CD4-positive, alpha-beta T cell treated with Interleukin-12 subunit alpha and Interleukin-12 subunit beta, for 1 hour (primary cell): Measurements from ENCODE around the gene HECTD2.
"Not testable (repeated sequence)": the region's sequence is repeated elsewhere in the genome, so short reads cannot be mapped to it uniquely, and the experiment has no call there.

ENCODE experiments used
- DNase-seq: peaks from one replicate; pipeline ENCODE4 v3.0.0-alpha.2; 2020

Gene HECTD2

DNA sequence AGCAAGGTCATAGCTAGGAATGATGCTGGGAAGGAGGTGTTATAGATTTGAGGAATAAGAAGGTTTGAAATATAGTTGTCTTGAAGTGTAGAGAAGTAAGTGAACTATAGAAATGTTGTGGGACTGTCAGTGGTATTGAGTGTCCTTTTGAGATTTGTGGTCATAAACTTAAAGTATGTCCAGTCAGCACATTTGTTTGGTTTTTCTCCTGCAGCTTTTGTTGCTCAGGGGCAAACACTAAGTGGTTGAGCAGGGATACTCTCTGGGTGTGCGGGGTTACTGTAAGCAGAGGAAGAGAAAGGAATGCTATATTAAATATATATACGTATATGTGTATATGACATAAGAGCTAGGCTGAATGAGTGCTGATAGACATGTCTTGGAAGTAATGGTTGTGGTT is 67.1 kb downstream of the HECTD2 start:
- no peak for DNase-seq

- no peak for DNase-seq
Measured at GRCh38 chr10:91479583-91479982, 69.4 kb downstream of the HECTD2 start.

DNA sequence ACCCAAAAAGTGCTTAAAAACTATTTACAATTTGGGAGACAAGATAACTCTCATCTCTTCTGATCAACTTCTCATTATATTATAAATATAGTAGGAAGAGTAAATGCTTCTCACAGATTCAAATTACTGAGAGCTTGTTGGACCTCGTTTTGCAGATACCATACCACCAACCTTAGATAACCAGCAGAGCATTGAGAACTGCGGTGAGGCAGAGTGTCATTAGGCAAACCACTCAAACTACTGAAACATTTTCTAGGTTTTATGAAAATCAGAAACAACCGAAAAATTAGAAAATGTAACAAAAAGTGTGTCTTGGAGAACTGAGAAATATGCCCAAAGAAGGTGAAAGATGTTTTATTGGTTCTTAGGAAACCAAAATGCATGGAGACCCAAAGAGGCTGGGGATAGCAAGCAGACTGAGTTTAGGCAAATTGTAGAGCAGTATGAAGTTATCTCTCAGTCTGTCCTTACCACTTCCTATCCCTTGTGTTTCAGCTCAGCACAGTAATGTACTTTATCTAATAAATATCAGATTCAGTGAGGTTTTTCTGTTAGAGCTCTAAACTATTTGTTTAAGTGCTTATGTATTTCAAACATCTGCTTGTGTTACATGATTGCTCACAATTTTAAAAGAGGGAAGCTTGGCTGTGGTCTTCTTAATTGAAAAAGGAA is 77.9 kb downstream of the HECTD2 start:
- DNase-seq, result no peak

- DNase-seq, result no peak
Measured at GRCh38 chr10:91493313-91493712, 83.2 kb downstream of the HECTD2 start.

DNA sequence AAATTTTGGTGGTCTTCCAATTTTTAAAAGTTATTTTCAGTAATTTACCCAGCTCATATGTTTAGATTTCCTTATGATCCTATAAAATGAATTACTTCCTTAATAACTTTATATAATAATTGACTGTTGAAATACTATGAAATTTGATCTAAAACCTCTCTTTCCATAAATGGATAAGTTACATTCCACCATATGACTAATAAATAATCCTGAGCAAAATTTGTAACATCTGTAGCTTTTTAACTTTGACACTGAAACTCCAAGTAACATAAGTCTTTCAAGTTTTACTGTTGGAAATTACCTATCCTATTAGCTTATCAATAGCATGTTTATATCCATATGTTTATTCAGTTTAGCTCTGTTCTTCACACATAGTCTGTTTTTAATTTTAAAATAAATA is 85.3 kb downstream of the HECTD2 start:
- DNase-seq, result no peak

- DNase-seq, result no peak
Measured at GRCh38 chr10:91496016-91496415, 85.9 kb downstream of the HECTD2 start.

- no peak for DNase-seq
Measured at GRCh38 chr10:91511549-91512330, 101.6 kb downstream of the HECTD2 start.

DNA sequence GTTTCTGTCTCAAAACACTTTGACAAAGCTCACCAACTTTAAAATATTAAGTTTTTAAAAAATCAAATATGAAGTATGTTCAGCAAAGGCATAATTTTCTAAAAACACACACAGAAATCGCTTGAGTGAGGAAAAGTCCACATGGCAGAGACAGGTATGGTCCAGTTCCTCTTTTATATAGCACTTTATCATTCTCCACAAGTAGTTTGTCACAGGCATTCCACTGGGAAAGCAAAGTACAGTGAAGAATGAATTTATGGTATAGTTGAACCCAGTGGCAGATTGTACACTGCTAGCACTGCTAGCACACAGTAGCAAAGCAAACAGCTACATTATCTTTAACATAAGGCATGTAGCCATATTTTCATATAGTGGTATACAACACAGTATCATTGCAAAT is 102.3 kb downstream of the HECTD2 start:
- DNase-seq, result no peak

GRCh38 chr10:91513598-91514424 is 103.7 kb downstream of the HECTD2 start:
- no peak for DNase-seq

DNA sequence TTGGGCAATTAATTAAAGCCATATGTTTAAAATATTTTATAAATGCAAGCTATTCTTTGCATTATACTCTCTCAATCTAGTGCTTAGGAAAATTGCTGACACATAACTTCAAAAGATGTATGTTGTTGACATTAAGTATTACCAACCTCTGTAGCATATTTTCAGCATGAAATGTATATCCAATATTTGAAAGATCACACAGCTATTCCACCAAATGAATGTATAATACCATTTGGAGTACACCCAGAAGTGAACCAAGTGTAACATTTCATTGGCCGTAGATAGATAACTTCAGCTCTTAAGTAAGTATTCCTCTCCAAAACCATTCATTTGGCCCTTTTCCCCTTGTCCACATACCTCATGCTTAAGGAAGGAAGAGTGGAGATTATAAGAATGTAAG is 104.6 kb downstream of the HECTD2 start:
- no peak for DNase-seq

- DNase-seq, result no peak
Measured at GRCh38 chr10:91517394-91517793, 107.2 kb downstream of the HECTD2 start.

DNA sequence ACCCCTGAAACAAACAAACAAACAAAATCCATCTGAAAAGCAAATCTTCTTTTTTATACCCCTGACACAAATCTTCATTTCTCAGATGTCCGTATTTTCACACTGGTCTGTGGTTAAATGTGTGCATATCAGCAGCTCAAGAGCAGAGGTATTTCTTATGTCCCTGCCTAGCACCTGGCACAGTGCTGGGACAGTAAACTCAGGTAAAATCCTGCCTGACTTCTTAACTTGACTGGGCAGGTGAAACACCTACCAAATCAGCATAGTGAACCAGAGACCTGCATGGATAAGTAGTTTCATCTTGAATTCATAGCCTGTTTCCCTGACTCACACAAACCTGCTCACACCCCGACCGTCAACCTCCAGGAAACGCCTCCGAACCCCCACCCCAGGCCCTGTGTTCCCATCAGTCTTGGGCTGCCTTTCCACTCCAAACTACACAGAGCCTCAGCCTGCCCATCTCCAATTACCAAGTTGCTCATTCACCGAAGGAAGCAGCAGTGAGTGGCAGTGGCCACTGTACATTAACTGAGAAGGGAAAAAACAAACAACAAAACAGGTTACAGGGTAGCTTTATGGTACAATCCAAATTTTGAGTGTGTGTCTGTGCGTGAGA is 109.9 kb downstream of the HECTD2 start:
- DNase-seq, result no peak

GRCh38 chr10:91520661-91521060 is 110.5 kb downstream of the HECTD2 start:
- no peak for DNase-seq

DNA sequence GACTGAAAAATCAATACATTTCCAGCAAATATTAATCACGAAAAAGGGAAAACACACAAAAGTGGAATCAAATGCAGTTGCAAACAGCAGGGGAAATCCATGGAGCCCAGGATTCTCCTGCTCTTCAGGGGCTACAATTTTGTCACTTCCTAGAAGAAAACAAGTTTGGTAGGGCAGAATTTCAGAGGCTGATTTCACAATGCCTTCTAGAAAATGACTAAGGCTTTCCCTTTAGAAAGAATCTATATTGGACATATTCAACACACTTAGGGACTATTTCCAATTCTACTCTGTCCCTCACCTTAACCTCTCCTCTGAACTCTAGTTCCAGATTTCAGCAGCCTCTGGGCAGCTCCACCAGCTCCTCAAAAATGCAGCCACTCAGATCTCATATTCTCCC is 111.3 kb downstream of the HECTD2 start:
- no peak for DNase-seq

DNA sequence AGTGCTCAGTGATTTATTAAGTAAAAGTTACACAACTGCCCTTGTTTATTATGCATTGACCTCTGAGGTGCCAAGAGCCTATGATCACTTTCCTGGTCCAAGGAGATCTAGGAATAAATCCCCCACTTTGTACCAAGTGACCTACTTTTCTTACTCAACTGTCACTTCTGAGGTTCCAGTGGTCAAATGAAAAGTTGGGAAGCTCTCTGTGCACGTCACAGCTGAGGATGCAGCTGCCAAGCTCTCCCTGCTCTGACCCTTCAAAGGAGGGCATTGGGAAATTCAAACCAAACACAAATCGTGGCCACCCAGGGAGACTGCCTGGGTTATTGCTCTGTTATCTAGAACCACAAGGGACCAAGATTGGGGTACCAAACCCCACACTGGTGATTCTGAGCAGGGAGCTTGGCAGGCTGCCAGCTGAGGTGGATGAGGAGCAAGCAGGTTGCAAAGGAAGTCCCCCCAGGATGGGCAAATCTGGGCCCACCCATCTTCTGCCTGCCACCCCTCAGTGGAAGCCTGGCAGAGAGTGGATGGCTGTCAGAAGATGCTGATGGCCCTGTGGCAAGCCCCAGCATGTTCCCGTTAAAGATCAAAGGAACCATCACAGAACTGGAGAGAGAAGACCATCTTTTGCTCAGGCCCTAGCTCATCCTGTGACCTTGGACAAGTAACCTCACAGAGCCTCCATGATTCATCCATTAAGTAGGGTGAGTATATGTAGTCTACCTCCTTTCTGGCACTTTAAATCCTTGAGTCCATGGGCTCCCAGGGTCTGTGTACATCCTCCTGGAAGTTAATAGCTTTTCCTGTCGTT is 116.0 kb downstream of the HECTD2 start:
- DNase-seq, result no peak

GRCh38 chr10:91528080-91528479 is 117.9 kb downstream of the HECTD2 start:
- DNase-seq, result no peak

DNA sequence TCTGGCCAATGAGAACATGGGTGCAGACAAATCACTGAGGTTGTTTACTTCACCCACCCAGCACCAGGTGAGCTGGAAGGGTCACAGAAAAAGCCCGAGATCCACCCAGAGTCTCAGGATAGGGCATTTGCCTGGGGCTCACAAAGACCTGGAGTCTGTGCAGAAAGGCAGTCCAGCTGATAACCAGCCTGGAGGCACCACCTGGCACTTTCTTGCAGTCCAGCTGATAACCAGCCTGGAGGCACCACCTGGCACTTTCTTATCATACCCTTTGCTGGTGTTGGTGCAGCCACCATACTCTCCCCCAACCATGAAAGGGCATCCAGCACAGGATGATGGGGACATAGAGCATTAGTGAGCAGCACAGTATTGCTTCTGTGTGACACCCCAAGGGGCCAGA is 118.6 kb downstream of the HECTD2 start:
- DNase-seq, result no peak

DNA sequence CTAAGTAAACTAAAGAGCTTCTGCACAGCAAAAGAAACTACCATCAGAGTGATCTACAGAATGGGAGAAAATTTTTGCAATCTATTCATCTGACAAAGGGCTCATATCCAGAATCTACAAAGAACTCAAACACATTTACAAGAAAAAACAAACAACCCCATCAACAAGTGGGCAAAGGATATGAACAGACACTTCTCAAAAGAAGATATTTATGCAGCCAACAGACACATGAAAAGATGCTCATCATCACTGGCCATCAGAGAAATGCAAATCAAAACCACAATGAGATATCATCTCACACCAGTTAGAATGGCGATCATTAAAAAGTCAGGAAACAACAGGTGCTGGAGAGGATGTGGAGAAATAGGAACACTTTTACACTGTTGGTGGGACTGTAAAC is 124.6 kb downstream of the HECTD2 start:
- DNase-seq, result not testable (repeated sequence)

DNA sequence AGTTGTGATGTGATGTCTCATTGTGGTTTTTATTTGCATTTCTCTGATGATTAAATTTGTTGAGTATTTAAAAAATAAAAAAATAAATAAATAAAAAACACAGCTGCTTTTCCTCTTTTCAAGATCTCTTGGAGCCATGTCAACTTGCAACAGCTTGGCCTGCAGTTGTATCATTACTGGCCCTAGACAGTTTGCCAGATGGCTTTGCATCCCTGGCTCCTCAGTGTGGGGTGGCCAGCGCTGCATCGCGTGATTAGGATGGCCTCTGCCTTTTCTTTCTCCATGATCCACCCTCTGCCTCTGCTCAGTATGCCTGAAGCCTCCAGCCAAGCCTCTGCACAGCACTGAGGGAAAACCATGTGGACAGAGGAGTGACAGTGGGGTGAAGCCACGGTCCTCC is 126.0 kb downstream of the HECTD2 start:
- no peak for DNase-seq

GRCh38 chr10:91536733-91537132 is 126.6 kb downstream of the HECTD2 start:
- no peak for DNase-seq

- DNase-seq, result no peak
Measured at GRCh38 chr10:91537614-91538383, 127.7 kb downstream of the HECTD2 start.

DNA sequence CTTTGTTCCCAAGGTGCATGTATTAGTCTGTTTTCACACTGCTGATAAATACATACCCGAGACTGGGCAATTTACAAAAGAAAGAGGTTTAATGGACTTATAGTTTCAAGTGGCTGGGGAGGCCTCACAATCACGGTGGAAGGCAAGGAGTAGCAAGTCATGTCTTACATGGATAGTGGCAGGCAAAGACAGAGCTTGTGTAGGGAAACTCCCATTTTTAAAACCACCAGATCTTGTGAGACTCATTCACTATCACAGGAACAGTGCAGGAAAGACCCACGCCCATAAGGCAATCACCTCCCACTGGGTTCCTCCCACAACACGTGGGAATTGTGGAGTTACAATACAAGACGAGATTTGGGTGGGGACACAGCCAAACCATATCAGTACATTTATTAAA is 129.8 kb downstream of the HECTD2 start:
- no peak for DNase-seq
